PFSK-1 (cell line): ENCODE data around the gene DNAH5.

Source experiments
- POLR2AphosphoS5 ChIP-seq: IDR thresholded peaks from 2 replicates; pipeline ENCODE4 v1.6.1; 2012; ENCODE audit warnings: low read depth, mild to moderate bottlenecking, control low read depth, low read length, moderate library complexity
- TF ChIP-seq, protein P1 (sequence below), 2 experiments: IDR thresholded peaks; 2 replicates each; pipeline versions ENCODE4 v1.6.1 to v1.8.0; 2011 to 2012; ENCODE audit warnings: low read depth in 2 of 2, low read length in 2 of 2, control low read depth in 1 of 2, inconsistent platforms in 1 of 2, mild to moderate bottlenecking in 1 of 2, moderate library complexity in 1 of 2; ENCODE audit not compliant: insufficient read depth in 1 of 2

DNA sequence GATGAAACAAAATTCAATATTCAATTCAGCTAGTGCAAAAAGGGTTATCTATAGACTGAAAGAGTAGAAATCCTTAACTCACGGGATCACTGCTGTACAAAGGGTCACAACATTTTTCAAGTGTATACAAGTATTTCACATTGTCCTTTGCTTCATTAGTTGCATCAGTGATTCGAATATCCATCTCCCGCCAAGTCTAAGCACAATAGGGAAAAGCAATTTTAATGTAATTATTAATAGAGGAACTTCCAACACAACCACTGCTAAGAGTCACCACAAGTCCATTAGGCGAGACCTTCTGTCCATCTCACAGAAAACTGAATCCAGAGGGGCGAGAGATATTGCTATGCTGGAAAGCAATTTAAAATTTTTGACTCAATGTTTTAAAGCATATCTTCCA, 27.4 kb downstream of the DNAH5 start:
- no peak for TF ChIP-seq POLR2AphosphoS5
- TF ChIP-seq, protein P1, sequence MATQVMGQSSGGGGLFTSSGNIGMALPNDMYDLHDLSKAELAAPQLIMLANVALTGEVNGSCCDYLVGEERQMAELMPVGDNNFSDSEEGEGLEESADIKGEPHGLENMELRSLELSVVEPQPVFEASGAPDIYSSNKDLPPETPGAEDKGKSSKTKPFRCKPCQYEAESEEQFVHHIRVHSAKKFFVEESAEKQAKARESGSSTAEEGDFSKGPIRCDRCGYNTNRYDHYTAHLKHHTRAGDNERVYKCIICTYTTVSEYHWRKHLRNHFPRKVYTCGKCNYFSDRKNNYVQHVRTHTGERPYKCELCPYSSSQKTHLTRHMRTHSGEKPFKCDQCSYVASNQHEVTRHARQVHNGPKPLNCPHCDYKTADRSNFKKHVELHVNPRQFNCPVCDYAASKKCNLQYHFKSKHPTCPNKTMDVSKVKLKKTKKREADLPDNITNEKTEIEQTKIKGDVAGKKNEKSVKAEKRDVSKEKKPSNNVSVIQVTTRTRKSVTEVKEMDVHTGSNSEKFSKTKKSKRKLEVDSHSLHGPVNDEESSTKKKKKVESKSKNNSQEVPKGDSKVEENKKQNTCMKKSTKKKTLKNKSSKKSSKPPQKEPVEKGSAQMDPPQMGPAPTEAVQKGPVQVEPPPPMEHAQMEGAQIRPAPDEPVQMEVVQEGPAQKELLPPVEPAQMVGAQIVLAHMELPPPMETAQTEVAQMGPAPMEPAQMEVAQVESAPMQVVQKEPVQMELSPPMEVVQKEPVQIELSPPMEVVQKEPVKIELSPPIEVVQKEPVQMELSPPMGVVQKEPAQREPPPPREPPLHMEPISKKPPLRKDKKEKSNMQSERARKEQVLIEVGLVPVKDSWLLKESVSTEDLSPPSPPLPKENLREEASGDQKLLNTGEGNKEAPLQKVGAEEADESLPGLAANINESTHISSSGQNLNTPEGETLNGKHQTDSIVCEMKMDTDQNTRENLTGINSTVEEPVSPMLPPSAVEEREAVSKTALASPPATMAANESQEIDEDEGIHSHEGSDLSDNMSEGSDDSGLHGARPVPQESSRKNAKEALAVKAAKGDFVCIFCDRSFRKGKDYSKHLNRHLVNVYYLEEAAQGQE (IDR thresholded peaks at IDR 0.05; ENCODE audit: insufficient read depth in 1 of 2, low read depth in 2 of 2, low read length in 2 of 2), result no peak
